Mesodermal cell (in vitro differentiated cells): Measurements from ENCODE around the gene HINFP. TPM values are rescaled to one million over a fixed set of nuclear protein-coding genes. Genes with fewer than 3 reads are reported as not detected.

Experiments
- H3K27ac ChIP-seq: 2 replicates; pipeline ENCODE4 v1.7.0; 2013; ENCODE audit warnings: mild to moderate bottlenecking, low read depth, low read length, moderate library complexity; ENCODE audit not compliant: severe bottlenecking
- H3K36me3 ChIP-seq: 2 replicates; pipeline ENCODE4 v1.7.1; 2013; ENCODE audit warnings: mild to moderate bottlenecking, low read length, moderate library complexity; ENCODE audit not compliant: control insufficient read depth, insufficient read depth
- H3K4me1 ChIP-seq: one replicate; pipeline ENCODE4 v1.7.1; 2013; ENCODE audit warnings: mild to moderate bottlenecking, low read length; ENCODE audit not compliant: insufficient read depth, control insufficient read depth, poor library complexity, severe bottlenecking
- H3K4me3 ChIP-seq: 2 replicates; pipeline ENCODE4 v1.7.0; 2013; ENCODE audit warnings: low read length, control low read depth, mild to moderate bottlenecking; ENCODE audit not compliant: insufficient read depth, poor library complexity, severe bottlenecking; ENCODE audit errors: extremely low read depth
- H3K9me3 ChIP-seq: 2 replicates; pipeline ENCODE4 v1.7.1; 2013; ENCODE audit warnings: mild to moderate bottlenecking, low read length, moderate library complexity; ENCODE audit not compliant: control insufficient read depth
- WGBS, 2 experiments: methylation state at CpG; one replicate each; pipeline ENCODE4 v1.1.5; 2013; ENCODE audit warnings: missing lambda C conversion rate in 2 of 2; ENCODE audit not compliant: insufficient coverage in 2 of 2; 5-methylcytosine and 5-hydroxymethylcytosine counted together
- polyA plus RNA-seq, 2 experiments: library from polyadenylated mRNA; stranded (reverse); fragments of 50-300 nt; gene quantifications; one replicate each; pipeline ENCODE4 v1.2.3, GENCODE V29; 2013

The HINFP gene
- polyA plus RNA-seq (2013, experiment 1 of 2), result 28.5 TPM
- polyA plus RNA-seq (2013, experiment 2 of 2), result 24.6 TPM

- H3K36me3 ChIP-seq, result peaks cover 28% of the 10 kb centered on the region
- peak within 1 kb of the TSS; percentile 89 for H3K4me3 ChIP-seq
- H3K9me3 ChIP-seq, result no peaks in the 10 kb centered on the region
- H3K27ac ChIP-seq, result peak within 1 kb of the TSS; percentile 43
- WGBS, 2 experiments, result 0 to 1% methylated on average over 46 to 49 of the region's 54 CpGs
- H3K4me1 ChIP-seq, result peaks cover 4% of the 10 kb centered on the region
Observed at GRCh38 chr11:119121008-119121810, at the start of gene HINFP. Gene HINFP, plus strand, starts transcription at chr11:119121580. Its CDS starts 5,365 bp downstream, at chr11:119126945.

- Histone ChIP-seq H3K27ac (no peak overlapping the region), H3K4me3 (no peak overlapping the region), H3K4me1 (no peaks in the 10 kb centered on the region), H3K9me3 (no peaks in the 10 kb centered on the region), H3K36me3 (peaks cover 88% of the 10 kb centered on the region)
- WGBS, 2 experiments, result 97 to 100% methylated on average over 7 to 11 of the region's 11 CpGs
Observed at GRCh38 chr11:119077839-119078238, 43.5 kb upstream of the HINFP start.

GRCh38 chr11:119078675-119079420 lies 42.5 kb upstream of the HINFP start:
- Histone ChIP-seq H3K36me3 (peaks cover 78% of the 10 kb centered on the region), H3K4me3 (no peak overlapping the region), H3K27ac (no peak overlapping the region), H3K4me1 (no peaks in the 10 kb centered on the region), H3K9me3 (no peaks in the 10 kb centered on the region)
- WGBS, 2 experiments, result 90 to 93% methylated on average over 17 to 18 of the region's 19 CpGs

GRCh38 chr11:119081682-119082260 lies 39.6 kb upstream of the HINFP start:
- WGBS, 2 experiments, result 94 to 97% methylated on average over 5 to 7 of the region's 7 CpGs
- Histone ChIP-seq H3K4me1 (peaks cover 9% of the 10 kb centered on the region), H3K36me3 (peaks cover 57% of the 10 kb centered on the region), H3K27ac (no peak overlapping the region), H3K4me3 (no peak overlapping the region), H3K9me3 (no peaks in the 10 kb centered on the region)

- H3K9me3 ChIP-seq, result no peaks in the 10 kb centered on the region
- peak within 1 kb of the TSS; percentile 89 for H3K27ac ChIP-seq
- H3K4me1 ChIP-seq, result peaks cover 9% of the 10 kb centered on the region
- H3K36me3 ChIP-seq, result peaks cover 30% of the 10 kb centered on the region
- peak within 1 kb of the TSS; percentile 67 for H3K4me3 ChIP-seq
- WGBS, 2 experiments, result 1 to 2% methylated on average over 35 to 43 of the region's 45 CpGs
Observed at GRCh38 chr11:119084663-119085436, 36.5 kb upstream of the HINFP start, which contains the start of gene HMBS. Gene HMBS, plus strand, starts transcription at chr11:119084881. Its CDS starts 153 bp downstream, at chr11:119085034.

- H3K36me3 ChIP-seq, result peaks cover 30% of the 10 kb centered on the region
- no peaks in the 10 kb centered on the region for H3K9me3 ChIP-seq
- WGBS, 2 experiments, result 3 to 5% methylated on average over 10 to 11 of the region's 13 CpGs
- peak overlapping the region; percentile 89 for H3K27ac ChIP-seq
- peaks cover 9% of the 10 kb centered on the region for H3K4me1 ChIP-seq
- H3K4me3 ChIP-seq, result peak overlapping the region; percentile 67
Observed at GRCh38 chr11:119085437-119085847, 35.9 kb upstream of the HINFP start.

GRCh38 chr11:119087123-119087522 lies 34.3 kb upstream of the HINFP start:
- H3K4me3 ChIP-seq, result no peak overlapping the region
- H3K36me3 ChIP-seq, result peaks cover 18% of the 10 kb centered on the region
- no peak overlapping the region for H3K27ac ChIP-seq
- H3K9me3 ChIP-seq, result no peaks in the 10 kb centered on the region
- peaks cover 9% of the 10 kb centered on the region for H3K4me1 ChIP-seq
- 88 to 92% methylated on average over 5 to 6 of the region's 6 CpGs for WGBS, 2 experiments

- Histone ChIP-seq H3K36me3 (peaks cover 18% of the 10 kb centered on the region), H3K27ac (no peak overlapping the region), H3K9me3 (no peaks in the 10 kb centered on the region), H3K4me1 (peaks cover 16% of the 10 kb centered on the region), H3K4me3 (no peak overlapping the region)
- WGBS, 2 experiments, result 100% methylated on average over 1 of the region's 2 CpGs
Observed at GRCh38 chr11:119087747-119088241, 33.6 kb upstream of the HINFP start.

GRCh38 chr11:119088406-119088805 lies 33.0 kb upstream of the HINFP start:
- no peaks in the 10 kb centered on the region for H3K9me3 ChIP-seq
- peaks cover 24% of the 10 kb centered on the region for H3K36me3 ChIP-seq
- H3K4me3 ChIP-seq, result no peak overlapping the region
- WGBS, 2 experiments, result 95 to 96% methylated on average over 8 to 9 of the region's 9 CpGs
- H3K27ac ChIP-seq, result no peak overlapping the region
- H3K4me1 ChIP-seq, result peaks cover 22% of the 10 kb centered on the region

GRCh38 chr11:119089319-119089718 lies 32.1 kb upstream of the HINFP start:
- no peak overlapping the region for H3K4me3 ChIP-seq
- H3K27ac ChIP-seq, result no peak overlapping the region
- WGBS, 2 experiments, result 88 to 100% methylated on average over 1 of the region's 1 CpG

More at GRCh38 chr11:119089319-119089718, 32.1 kb upstream of the HINFP start:
- H3K9me3 ChIP-seq, result no peaks in the 10 kb centered on the region
- H3K4me1 ChIP-seq, result peaks cover 23% of the 10 kb centered on the region
- peaks cover 33% of the 10 kb centered on the region for H3K36me3 ChIP-seq
